OCI-LY7 (cell line): Measurements from ENCODE around the gene IDH2. TPM values are rescaled to one million over a fixed set of nuclear protein-coding genes. Genes with fewer than 3 reads are reported as not detected.
"Not testable (repeated sequence)": the region's sequence is repeated elsewhere in the genome, so short reads cannot be mapped to it uniquely, and the experiment has no call there.

ENCODE experiments used
- BruUV-seq: library from RNA; stranded (reverse); fragments of 400-500 nt; replicated peaks from 2 replicates; lab custom pipeline; 2021; lab: Mats Ljungman, UMichigan
- CTCF ChIA-PET: fragments of 300-600 bp; sonication (Branson Sonifier 250); formaldehyde crosslinking; loops from one replicate; lab custom pipeline; 2022; ENCODE audit warnings: antibody characterized with exemption; ENCODE audit not compliant: unreplicated experiment; lab: Charles Lee
- POLR2A ChIA-PET: fragments of 300-600 bp; sonication (Branson Sonifier 250); formaldehyde crosslinking; loops from one replicate; lab custom pipeline; 2022; ENCODE audit warnings: antibody characterized with exemption; lab: Charles Lee
- DNase-seq: peaks from one replicate; pipeline ENCODE4 v3.0.0-alpha.2; 2015; ENCODE audit warnings: low spot score
- H2AFZ ChIP-seq: fragments of 200-600 bp; sonication (generic), shearing (Covaris generic); 2 replicates; pipeline ENCODE4 v1.6.1; 2014; ENCODE audit warnings: mild to moderate bottlenecking, antibody characterized with exemption, low read length, moderate library complexity
- H3K27ac ChIP-seq: fragments of 200-600 bp; sonication (generic); 2 replicates; pipeline ENCODE4 v1.5.1; 2014; ENCODE audit warnings: mixed run types, low read depth, mild to moderate bottlenecking, moderate library complexity, low read length, inconsistent platforms; ENCODE audit not compliant: poor library complexity, severe bottlenecking
- H3K36me3 ChIP-seq: fragments of 200-600 bp; sonication (generic); 2 replicates; pipeline ENCODE4 v1.6.1; 2014; ENCODE audit warnings: mild to moderate bottlenecking, antibody characterized with exemption, low read length, moderate library complexity, mixed read lengths; ENCODE audit not compliant: insufficient read depth
- H3K4me1 ChIP-seq: fragments of 200-600 bp; sonication (generic); 2 replicates; pipeline ENCODE4 v1.5.1; 2014; ENCODE audit warnings: mild to moderate bottlenecking, low read length; ENCODE audit not compliant: insufficient read depth, poor library complexity, severe bottlenecking
- H3K4me2 ChIP-seq: fragments of 200-600 bp; sonication (generic); 2 replicates; pipeline ENCODE4 v1.6.1; 2014; ENCODE audit warnings: mild to moderate bottlenecking, low read length
- H3K4me3 ChIP-seq: fragments of 200-600 bp; sonication (generic); 2 replicates; pipeline ENCODE4 v1.5.1; 2014; ENCODE audit warnings: mild to moderate bottlenecking, low read depth, low read length; ENCODE audit not compliant: poor library complexity, severe bottlenecking
- H3K79me2 ChIP-seq: fragments of 200-600 bp; sonication (generic); 2 replicates; pipeline ENCODE4 v1.6.1; 2016; ENCODE audit warnings: low read depth, mild to moderate bottlenecking, low read length, moderate library complexity, mixed read lengths; ENCODE audit not compliant: insufficient read depth
- H3K9me2 ChIP-seq: fragments of 200-600 bp; sonication (generic); 2 replicates; pipeline ENCODE4 v1.6.1; 2016; ENCODE audit warnings: mild to moderate bottlenecking, low read length, mixed read lengths; ENCODE audit not compliant: insufficient read depth
- H3K9me3 ChIP-seq: fragments of 200-600 bp; sonication (generic); 2 replicates; pipeline ENCODE4 v1.6.1; 2014; ENCODE audit warnings: mild to moderate bottlenecking, mixed run types, low read length, mixed read lengths
- H4K20me1 ChIP-seq: fragments of 200-600 bp; sonication (generic); 2 replicates; pipeline ENCODE4 v1.6.1; 2014; ENCODE audit warnings: mild to moderate bottlenecking, antibody characterized with exemption, low read length, moderate library complexity, mixed read lengths; ENCODE audit not compliant: insufficient read depth
- EZH2phosphoT487 ChIP-seq: fragments of 200-600 bp; sonication (generic); IDR thresholded peaks from 2 replicates; pipeline ENCODE4 v1.6.1; 2018; ENCODE audit warnings: low read depth, borderline replicate concordance, mild to moderate bottlenecking, mixed run types, antibody characterized with exemption, low read length, moderate library complexity, mixed read lengths
- intact Hi-C: fragments of 100-400 bp; cut with micrococcal nuclease; formaldehyde crosslinking; loops from one replicate; pipeline ENCODE4 v1.10.0; 2022; ENCODE audit not compliant: unreplicated experiment
- total RNA-seq, 2 experiments: library from RNA; depleted of rRNA in 1 of 2; stranded (reverse); fragments of >200 nt in 1 of 2; shearing (Covaris generic) in 1 of 2; gene quantifications; 2 replicates each; pipeline ENCODE4 v1.2.3, GENCODE V29; 2014 to 2022
- TF ChIP-seq, protein P1 (sequence below): fragments of 200-600 bp; sonication (generic); conservative IDR thresholded peaks from 2 replicates; pipeline ENCODE4 v1.5.1; 2014; ENCODE audit warnings: mild to moderate bottlenecking, antibody characterized with exemption, low read length, moderate library complexity, mixed read lengths

Gene IDH2
- total RNA-seq, 2 experiments from 2014 or later, result 220 to 224 TPM

DNA sequence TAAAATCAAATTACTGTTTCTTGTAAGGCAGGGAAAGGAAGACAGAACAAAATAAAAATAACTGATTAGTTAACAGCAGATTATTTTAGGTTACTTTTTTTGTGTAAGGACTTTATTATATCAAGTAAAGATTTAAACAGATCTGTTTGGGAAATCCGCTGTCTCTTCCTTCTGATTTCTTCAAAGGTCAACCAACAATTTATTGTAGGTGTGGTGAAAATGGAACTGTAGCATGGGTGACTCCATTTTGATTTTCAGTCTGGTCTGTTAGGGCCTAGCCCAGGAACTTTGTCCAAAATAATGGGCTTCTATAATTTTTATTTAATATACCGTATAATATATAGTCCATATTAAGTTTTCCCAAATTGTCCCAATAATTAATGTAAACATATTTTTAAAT is 13.5 kb upstream of the IDH2 start:
- DNase-seq, result no peak
- Histone ChIP-seq H3K4me3 (no peak overlapping the region), H3K27ac (no peak overlapping the region), H2AFZ (no peak overlapping the region), H3K4me1 (no peaks in the 10 kb centered on the region), H3K36me3 (no peaks in the 10 kb centered on the region), H4K20me1 (no peaks in the 10 kb centered on the region), H3K4me2 (no peak overlapping the region), H3K9me2 (no peaks in the 10 kb centered on the region), H3K79me2 (no peaks in the 10 kb centered on the region), H3K9me3 (peaks cover 14% of the 10 kb centered on the region; the same call in 1 of the 2 replicates)
- ChIA-PET POLR2A (no interaction called here), CTCF (no interaction called here)
- no peak for TF ChIP-seq EZH2phosphoT487
- TF ChIP-seq, protein P1, sequence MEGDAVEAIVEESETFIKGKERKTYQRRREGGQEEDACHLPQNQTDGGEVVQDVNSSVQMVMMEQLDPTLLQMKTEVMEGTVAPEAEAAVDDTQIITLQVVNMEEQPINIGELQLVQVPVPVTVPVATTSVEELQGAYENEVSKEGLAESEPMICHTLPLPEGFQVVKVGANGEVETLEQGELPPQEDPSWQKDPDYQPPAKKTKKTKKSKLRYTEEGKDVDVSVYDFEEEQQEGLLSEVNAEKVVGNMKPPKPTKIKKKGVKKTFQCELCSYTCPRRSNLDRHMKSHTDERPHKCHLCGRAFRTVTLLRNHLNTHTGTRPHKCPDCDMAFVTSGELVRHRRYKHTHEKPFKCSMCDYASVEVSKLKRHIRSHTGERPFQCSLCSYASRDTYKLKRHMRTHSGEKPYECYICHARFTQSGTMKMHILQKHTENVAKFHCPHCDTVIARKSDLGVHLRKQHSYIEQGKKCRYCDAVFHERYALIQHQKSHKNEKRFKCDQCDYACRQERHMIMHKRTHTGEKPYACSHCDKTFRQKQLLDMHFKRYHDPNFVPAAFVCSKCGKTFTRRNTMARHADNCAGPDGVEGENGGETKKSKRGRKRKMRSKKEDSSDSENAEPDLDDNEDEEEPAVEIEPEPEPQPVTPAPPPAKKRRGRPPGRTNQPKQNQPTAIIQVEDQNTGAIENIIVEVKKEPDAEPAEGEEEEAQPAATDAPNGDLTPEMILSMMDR, result no peak
- BruUV-seq, result no TSS peak
- intact Hi-C loops, result no loop called here

DNA sequence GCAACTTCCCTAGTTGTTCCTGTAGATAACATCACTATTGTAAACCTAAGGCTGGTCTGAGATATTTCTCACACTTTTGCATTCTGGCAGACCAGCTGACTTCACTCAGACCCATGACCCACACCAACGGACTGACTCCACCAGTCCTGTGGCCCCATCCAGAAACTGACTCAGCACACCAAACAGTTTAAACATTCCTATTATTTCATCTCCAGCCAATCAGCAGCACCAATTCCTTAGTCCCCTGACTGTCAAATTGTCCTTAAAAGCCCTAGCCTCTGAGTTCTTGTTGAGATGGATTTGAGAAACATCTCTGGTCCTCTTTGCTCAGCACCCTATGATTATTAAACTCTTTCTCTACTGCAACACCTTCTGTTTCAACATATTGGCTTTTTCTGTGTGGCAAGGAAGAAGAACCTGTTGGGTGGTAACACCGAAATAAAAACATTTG is 12.2 kb upstream of the IDH2 start:
- no TSS peak for BruUV-seq
- H3K36me3 ChIP-seq, result no peaks in the 10 kb centered on the region
- POLR2A ChIA-PET, result interaction anchor here (0.7 kb wide), 1 partner anchor 226 kb away, joined by 3 read pairs; no protein-coding TSS in a partner anchor
- no peaks in the 10 kb centered on the region for H3K79me2 ChIP-seq
- H4K20me1 ChIP-seq, result no peaks in the 10 kb centered on the region
- no peak overlapping the region for H3K4me2 ChIP-seq
- no peak for DNase-seq
- no peaks in the 10 kb centered on the region for H3K4me1 ChIP-seq
- no peak overlapping the region for H3K4me3 ChIP-seq
- TF ChIP-seq EZH2phosphoT487, result no peak
- TF ChIP-seq, protein P1, result no peak
- peaks cover 14% of the 10 kb centered on the region; the same call in 1 of the 2 replicates for H3K9me3 ChIP-seq
- CTCF ChIA-PET, result no interaction called here
- intact Hi-C loops, result no loop called here
- no peak overlapping the region for H2AFZ ChIP-seq
- no peaks in the 10 kb centered on the region for H3K9me2 ChIP-seq
- no peak overlapping the region for H3K27ac ChIP-seq

DNA sequence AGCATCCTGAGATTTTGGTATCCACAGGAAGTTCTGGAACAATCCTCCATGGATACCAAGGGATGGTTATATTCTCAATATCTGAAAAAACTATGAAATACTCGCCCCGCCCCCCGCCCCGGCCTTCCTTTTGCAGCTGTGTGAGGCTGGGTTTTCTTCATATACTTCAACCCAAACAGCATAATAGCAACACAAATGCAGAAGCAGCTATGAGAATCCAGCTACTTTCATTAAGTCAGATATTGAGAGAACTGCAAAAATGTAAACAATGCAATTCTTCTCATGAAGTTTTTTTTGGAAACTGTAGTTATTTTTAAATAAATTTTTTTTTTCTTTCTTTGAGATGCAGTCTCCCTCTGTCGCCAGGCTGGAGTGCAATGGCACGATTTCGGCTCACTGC is 10.9 kb upstream of the IDH2 start:
- Histone ChIP-seq H2AFZ (no peak overlapping the region), H4K20me1 (no peaks in the 10 kb centered on the region), H3K4me1 (no peaks in the 10 kb centered on the region), H3K9me3 (peaks cover 14% of the 10 kb centered on the region; the same call in 1 of the 2 replicates), H3K79me2 (no peaks in the 10 kb centered on the region), H3K4me2 (no peak overlapping the region), H3K27ac (no peak overlapping the region), H3K9me2 (no peaks in the 10 kb centered on the region), H3K36me3 (no peaks in the 10 kb centered on the region), H3K4me3 (no peak overlapping the region)
- POLR2A ChIA-PET, result interaction anchor here (0.6 kb wide), 1 partner anchor 94 kb away, joined by 3 read pairs; no protein-coding TSS in a partner anchor
- no TSS peak for BruUV-seq
- TF ChIP-seq, protein P1, result no peak
- TF ChIP-seq EZH2phosphoT487, result no peak
- intact Hi-C loops, result no loop called here
- CTCF ChIA-PET, result no interaction called here
- no peak for DNase-seq

DNA sequence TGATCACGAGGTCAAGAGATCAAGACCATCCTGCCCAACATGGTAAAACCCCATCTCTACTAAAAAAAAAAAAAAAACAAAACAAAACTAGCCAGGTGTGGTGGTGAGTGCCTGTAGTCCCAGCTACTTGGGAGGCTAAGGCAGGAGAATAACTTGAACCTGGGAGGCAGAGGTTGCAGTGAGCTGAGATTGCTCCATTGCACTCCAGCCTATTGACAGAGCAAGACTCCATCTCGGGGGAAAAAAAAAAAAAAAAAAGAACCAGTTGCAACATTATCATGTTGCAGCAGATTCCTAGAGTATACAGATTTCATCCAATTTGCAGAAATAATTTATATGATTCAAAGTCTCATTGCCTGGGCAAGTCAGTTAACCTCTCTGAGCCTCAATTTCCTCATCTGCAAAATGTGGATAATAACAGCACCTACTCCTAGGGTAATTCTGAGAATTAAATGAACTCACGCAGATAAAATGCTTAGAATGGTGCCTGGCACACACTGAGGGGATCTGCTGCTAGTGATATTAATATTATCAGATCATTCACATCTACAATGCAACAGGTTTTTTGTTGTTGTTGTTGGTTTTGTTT is 7.0 kb upstream of the IDH2 start:
- DNase-seq, BruUV-seq, intact Hi-C loops, H2AFZ ChIP-seq, H3K4me3 ChIP-seq, H3K36me3 ChIP-seq, H3K9me2 ChIP-seq, H3K4me1 ChIP-seq, H4K20me1 ChIP-seq, H3K4me2 ChIP-seq, H3K79me2 ChIP-seq, H3K27ac ChIP-seq, CTCF ChIA-PET, H3K9me3 ChIP-seq: not testable (repeated sequence)
- POLR2A ChIA-PET, result interaction anchor here (0.6 kb wide), 1 partner anchor 12 kb away, joined by 4 read pairs; no protein-coding TSS in a partner anchor
